ENCODE measurements around the gene DCDC1.

Gene DCDC1

GRCh38 chr11:30818721-30819120 lies 550.8 kb downstream of the DCDC1 start:
- no peak for DNase-seq

DNA sequence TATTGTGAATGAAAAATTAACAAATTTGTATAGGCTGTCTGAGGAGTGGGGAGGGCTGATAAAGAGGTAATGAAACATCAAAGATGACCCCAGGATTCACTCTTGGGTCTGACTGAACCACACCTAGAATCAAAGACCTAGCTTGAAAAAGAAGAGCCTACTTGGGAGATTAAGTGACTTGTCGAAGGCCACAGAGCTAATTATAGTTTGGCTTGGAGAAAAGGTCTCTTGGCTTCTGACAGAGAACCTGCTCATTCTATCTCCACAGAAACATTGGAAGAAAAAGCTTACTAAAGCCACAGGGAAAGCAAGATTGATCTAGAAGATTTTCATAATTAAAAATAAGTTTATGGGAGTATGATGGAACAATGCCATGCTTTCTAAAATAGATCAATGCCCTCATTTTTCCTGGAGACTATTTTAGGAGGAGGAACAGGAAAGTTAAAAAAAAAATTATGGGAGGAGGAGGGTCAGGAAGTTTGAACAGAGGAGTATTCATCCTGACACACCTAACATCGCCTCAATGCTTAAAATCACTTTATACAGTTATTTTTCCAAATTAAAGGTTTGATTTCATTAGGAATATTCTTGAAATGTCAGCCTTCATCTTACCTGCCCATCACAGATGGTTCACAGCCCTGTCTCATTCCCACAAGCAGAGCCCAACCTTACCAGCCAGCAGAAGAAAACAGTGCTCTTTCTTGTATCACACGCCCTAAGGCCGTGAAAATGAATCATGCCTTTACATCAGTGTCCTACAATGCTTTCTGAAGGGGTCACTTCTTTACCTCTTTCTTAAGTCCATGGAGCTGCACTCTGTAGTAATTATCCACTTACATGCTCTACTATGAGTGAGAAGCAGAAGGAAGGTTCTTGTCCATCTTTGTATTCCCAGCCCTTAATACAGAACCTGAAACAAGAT lies 552.3 kb downstream of the DCDC1 start:
- no peak for DNase-seq

GRCh38 chr11:30815619-30816018 lies 553.9 kb downstream of the DCDC1 start:
- DNase-seq: no peak

DNA sequence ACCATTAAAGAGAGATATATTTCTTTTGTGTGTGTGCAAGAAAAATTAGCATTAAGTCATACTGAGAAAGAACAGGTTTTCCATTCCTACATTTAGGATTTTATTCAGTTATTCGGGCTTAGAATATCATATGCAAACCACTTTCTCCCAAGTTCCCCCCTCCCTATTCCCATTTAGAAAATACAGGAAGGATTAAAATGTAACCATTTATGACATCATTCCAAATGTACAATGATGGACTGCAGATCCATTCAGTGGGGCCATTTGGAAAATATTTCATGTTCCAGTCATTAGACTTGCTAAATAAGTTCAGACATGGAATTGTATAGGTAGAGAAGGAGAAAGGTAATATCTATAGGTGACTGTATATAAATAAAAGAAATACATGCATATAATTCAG lies 554.8 kb downstream of the DCDC1 start:
- DNase-seq: no peak

Measured in CD4-positive, alpha-beta T cell treated with Interleukin-21 for 1 hour (primary cell).